Activated naive CD4-positive, alpha-beta T cell (primary cell): ENCODE data around the gene CD93.

Experiments
- DNase-seq, 4 experiments: peaks; one replicate each; lab custom pipeline; 2025; lab: John Stamatoyannopoulos, UW

The CD93 gene

DNA sequence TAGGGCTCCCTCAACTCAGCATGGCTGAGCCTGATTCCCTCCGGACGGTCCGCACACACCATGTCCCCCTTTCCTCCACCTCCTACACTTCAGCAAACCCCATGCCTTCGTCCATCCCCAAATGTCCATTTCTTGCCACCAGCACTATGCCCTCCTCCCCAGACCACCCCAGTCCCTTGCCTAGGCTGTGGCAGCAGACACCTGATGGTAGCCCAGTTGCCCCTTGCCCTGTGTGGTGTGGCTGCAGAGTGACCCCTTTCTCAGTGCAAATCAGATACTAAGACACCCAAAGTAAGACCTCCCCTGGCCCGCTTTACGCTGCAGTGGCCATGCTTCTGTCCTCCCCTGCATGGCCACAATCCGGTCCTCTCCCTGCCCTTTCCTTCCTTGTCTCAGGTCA is 34.1 kb upstream of the CD93 start:
- DNase-seq = no peak

DNA sequence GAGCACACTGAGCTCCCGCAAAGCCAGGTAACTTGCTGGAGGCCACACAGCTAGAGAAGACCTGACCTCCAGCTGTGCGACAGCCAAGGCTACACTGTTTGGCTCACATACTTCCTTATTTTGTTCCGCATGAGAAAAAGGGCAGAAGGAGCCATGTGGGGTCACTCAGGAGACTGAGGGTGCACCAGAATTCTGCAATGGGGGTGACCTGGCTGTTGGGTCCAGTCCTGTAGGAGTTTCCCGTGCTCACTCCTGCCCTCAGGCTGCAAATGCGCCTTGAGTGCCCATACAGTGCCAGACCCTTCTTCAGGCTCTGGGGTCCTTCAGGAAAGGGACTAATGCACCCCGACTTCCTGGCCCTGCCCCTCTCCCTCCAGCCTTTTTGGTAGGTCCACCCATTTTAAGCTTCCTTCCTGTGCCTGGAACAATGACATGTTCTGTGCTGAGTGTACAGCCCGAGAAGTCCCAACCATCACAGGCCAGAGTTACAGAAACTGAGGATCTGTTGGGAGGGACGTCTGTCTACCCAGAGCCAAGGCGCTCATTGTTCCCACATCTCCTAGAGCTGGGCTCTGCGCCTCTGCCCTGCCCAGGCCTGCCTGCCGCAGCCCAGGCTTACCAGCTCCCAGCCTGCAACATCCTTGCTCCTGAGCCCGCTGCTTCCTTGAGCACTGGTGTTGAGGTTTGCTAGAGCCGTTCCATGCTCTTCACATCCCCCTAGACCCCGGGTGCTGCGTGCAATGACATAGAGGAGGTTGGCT is 33.5 kb upstream of the CD93 start:
- no peak for DNase-seq

DNA sequence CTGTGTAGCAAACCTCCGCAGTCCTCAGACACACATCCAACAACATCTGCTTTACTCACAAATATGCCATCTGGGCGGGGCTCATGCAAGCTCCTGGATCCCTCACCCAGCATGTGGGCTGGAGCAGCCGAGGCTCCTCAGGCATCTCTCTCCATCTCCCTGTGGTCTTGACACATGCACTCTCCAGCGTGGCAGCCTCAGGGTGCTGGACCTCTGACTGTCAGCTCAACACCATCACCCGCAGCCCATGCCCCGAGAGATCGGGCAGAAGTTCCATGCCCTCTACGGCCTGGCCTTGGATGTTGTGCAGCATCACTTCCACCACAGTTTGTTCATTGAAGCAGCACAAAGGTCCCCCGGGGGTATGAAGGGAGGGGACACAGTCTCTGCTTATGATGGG is 32.6 kb upstream of the CD93 start:
- DNase-seq = no peak

- no peak for DNase-seq
Observed at GRCh38 chr20:23118144-23118543, 32.0 kb upstream of the CD93 start.

- DNase-seq = no peak
Observed at GRCh38 chr20:23117738-23118137, 31.6 kb upstream of the CD93 start.

- DNase-seq = no peak
Observed at GRCh38 chr20:23116311-23117089, 30.4 kb upstream of the CD93 start.

- DNase-seq = no peak
Observed at GRCh38 chr20:23115822-23116221, 29.7 kb upstream of the CD93 start.

DNA sequence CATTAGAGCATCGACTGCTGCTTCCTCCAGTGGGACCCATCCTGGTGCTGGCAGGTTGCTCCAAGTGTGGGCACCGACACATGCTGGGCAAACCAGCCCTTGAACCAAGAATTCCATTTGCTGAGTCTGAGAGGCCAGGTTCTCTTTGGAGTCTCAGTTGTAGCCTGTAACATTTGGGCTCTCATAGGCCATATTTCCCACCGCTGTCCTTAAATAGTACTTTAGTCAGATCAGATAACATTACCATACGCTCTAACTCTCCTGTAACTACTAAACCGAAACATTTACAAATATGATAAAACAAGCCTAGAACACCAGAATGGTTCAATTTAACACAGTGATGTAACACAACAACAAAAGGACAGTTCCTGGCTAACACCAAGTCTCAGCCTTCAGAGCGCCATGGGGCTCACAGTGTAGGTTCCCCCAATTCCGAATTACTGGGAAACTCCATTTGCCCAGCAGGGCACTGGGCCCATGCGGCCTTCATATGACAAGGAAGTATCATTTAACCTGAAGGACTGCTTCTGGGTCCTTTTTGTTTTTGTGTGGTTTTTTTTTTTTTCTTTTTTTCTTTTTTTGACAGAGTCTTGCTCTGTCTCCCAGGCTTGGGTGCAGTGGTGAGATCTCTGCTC is 28.4 kb upstream of the CD93 start:
- DNase-seq = no peak

GRCh38 chr20:23114018-23114417 is 27.9 kb upstream of the CD93 start:
- no peak for DNase-seq

DNA sequence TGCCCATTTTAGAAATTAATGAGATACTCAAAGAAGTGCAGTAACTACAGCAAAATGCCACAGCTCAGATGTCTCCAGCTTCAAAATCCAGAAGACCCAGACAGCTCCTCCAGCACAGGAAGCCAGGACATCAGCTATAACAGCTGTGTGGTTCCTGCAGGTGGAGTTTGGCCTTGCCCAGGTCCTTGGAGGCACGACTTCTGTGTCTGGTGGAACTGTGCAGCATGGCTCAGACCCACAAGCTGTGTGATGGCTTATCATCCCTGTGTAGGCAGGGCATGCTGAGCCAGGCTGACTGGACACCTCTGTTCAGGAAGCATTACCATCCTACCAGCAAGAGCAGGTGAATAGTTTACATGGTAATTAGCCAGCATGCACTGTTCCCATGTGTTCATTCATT is 26.5 kb upstream of the CD93 start:
- no peak for DNase-seq

DNA sequence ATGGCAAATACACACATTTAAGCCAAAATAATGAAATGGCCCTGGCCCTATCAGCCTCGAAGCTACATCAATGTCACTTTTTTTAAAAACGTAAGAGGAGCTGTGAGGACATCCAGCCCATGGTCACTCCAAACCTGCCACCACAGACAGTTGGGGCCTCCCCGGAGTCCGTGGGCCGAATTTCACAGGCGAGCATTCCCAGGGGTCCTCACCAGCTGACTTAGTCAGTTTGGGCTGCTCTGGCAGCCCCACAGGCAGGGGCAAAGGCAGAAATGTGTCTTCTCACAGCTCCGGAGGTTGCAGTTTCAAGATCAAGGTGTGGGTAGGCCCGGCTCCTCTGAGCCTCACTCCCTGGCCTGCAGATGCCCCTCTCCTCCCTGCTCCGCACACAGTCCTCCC is 25.8 kb upstream of the CD93 start:
- DNase-seq = no peak

GRCh38 chr20:23111307-23111943 is 25.3 kb upstream of the CD93 start:
- no peak for DNase-seq

GRCh38 chr20:23108871-23109270 is 22.7 kb upstream of the CD93 start:
- DNase-seq = no peak

- DNase-seq = no peak
Observed at GRCh38 chr20:23107466-23107865, 21.3 kb upstream of the CD93 start.

- no peak for DNase-seq
Observed at GRCh38 chr20:23106271-23106851, 20.2 kb upstream of the CD93 start.

DNA sequence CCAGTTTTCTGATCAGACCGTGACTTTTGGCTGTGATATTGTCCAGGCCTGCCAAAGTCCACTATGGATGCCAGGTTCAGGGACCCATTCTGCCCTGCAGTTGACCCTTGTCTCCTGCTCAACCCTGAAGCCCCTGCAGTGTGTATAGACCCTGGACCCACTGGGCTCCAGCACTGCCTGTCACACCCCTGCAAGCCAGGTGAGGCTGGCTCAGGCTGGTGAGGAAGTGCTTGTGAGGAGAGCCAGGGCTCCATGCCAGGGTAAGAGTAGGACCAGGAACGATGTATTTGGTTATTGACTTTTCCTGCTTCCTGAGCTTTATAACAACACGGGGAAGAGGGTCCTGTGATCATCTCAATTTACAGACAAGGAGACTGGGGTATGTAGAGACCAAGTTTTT is 19.1 kb upstream of the CD93 start:
- DNase-seq = no peak

DNA sequence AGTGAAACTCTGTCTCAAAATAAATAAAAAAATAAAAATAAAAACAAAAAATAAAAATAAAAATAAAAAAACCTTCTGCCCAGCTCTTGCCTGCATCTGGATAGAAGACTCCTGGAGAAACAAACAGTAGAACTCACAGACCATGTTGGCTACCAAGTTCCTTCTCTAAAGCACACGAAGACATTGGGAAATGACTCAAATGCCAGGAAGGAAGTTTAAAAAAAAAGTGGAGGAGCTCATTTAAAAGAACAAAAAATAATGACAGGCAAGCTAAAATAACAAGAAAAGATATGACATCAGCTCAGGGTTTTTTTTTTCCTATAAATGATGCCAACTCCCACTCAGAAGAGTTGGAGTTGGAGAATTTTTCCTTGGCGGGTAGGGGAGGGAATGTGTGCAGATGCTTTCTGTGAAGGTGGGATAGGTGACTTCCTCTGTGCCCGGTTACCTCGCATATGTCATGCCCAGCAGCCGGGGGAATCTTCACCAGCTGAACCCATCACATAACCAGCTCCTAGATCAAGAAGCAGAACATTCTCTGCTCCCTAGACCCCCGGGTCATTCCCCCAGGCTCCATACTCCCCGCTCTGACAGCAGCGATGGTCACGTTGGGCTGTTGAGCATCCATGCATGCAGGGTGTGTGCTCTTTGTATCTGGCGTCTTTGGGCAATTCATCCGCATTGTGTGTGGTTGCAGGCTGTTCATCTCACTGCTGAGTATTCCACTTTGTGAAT is 17.3 kb upstream of the CD93 start:
- DNase-seq = no peak

GRCh38 chr20:23101696-23102406 is 15.7 kb upstream of the CD93 start:
- DNase-seq = no peak

GRCh38 chr20:23100720-23101107 is 14.6 kb upstream of the CD93 start:
- no peak for DNase-seq

- no peak for DNase-seq
Observed at GRCh38 chr20:23099791-23100719, 13.9 kb upstream of the CD93 start.
